Activated B cell treated with CpG ODN at 0.5 μM for 24 hours (primary cell): ENCODE measurements around the gene OLA1. TPM values are rescaled to one million over a fixed set of nuclear protein-coding genes. Genes with fewer than 3 reads are reported as not detected.

ENCODE experiments used
- ATAC-seq: fragments of 200-7000 bp; cut with Tn5 transposase; one replicate; pipeline ENCODE4 v1.10.0; 2021; ENCODE audit warnings: low read depth, mild to moderate bottlenecking, moderate library complexity
- CTCF ChIA-PET: fragments of 350-600 bp; sonication (Branson Sonifier 250); formaldehyde crosslinking; loops from one replicate; lab custom pipeline; 2021; ENCODE audit warnings: antibody characterized with exemption; lab: Charles Lee
- POLR2A ChIA-PET: fragments of 350-600 bp; sonication (Branson Sonifier 250); formaldehyde crosslinking; loops from one replicate; lab custom pipeline; 2021; ENCODE audit warnings: antibody characterized with exemption; lab: Charles Lee
- DNase-seq: peaks from one replicate; pipeline ENCODE4 v3.0.0; 2022
- H3K27ac Mint-ChIP-seq: one replicate; pipeline ENCODE4 v1.8.0; 2020; ENCODE audit warnings: mixed read lengths
- H3K27me3 Mint-ChIP-seq: one replicate; pipeline ENCODE4 v1.8.0; 2021; ENCODE audit warnings: mixed read lengths
- H3K36me3 Mint-ChIP-seq: one replicate; pipeline ENCODE4 v1.8.0; 2021; ENCODE audit warnings: low read depth, mixed read lengths
- H3K4me1 Mint-ChIP-seq: one replicate; pipeline ENCODE4 v1.8.0; 2021; ENCODE audit warnings: mixed read lengths
- H3K4me3 Mint-ChIP-seq: one replicate; pipeline ENCODE4 v1.8.0; 2020; ENCODE audit warnings: mild to moderate bottlenecking, mixed read lengths
- H3K9me3 Mint-ChIP-seq: one replicate; pipeline ENCODE4 v1.8.0; 2020; ENCODE audit warnings: mixed read lengths
- CTCF ChIP-seq: fragments of 200-600 bp; IDR thresholded peaks from one replicate; pipeline ENCODE4 v1.8.0; 2022; ENCODE audit warnings: antibody characterized with exemption, mild to moderate bottlenecking
- intact Hi-C: fragments of 100-400 bp; cut with micrococcal nuclease; formaldehyde crosslinking; loops from one replicate; pipeline ENCODE4 v1.15.1; 2024
- total RNA-seq: library from RNA; stranded (reverse); gene quantifications from 2 replicates; pipeline ENCODE4 v1.2.3, GENCODE V29; 2022

Gene OLA1
- total RNA-seq, 1 donor from 2014 or later: 74.4 TPM

GRCh38 chr2:174066871-174067270, 181.5 kb downstream of the OLA1 start:
- Mint-ChIP-seq H3K27me3 (peaks cover 7% of the 10 kb centered on the region), H3K36me3 (no peaks in the 10 kb centered on the region), H3K4me1 (peaks cover 2% of the 10 kb centered on the region), H3K4me3 (no peak overlapping the region), H3K9me3 (no peaks in the 10 kb centered on the region), H3K27ac (no peak overlapping the region)
- POLR2A ChIA-PET: interaction anchor here (0.6 kb wide), 1 partner anchor 17 kb away, joined by 4 read pairs; no protein-coding TSS in a partner anchor
- DNase-seq: no peak
- intact Hi-C loops: no loop called here
- no peak for ATAC-seq
- CTCF ChIA-PET: no interaction called here
- no peak for TF ChIP-seq CTCF

GRCh38 chr2:174063492-174064092, 184.7 kb downstream of the OLA1 start:
- no peak overlapping the region for H3K27ac Mint-ChIP-seq
- no peak overlapping the region for H3K4me3 Mint-ChIP-seq
- ATAC-seq: no peak
- DNase-seq: no peak
- peaks cover 4% of the 10 kb centered on the region for H3K4me1 Mint-ChIP-seq
- no peaks in the 10 kb centered on the region for H3K36me3 Mint-ChIP-seq
- CTCF ChIA-PET: no interaction called here
- H3K9me3 Mint-ChIP-seq: peaks cover 11% of the 10 kb centered on the region
- POLR2A ChIA-PET: interaction anchor here (0.6 kb wide), 1 partner anchor 92 kb away, joined by 3 read pairs; no protein-coding TSS in a partner anchor
- intact Hi-C loops: no loop called here
- peaks cover 7% of the 10 kb centered on the region for H3K27me3 Mint-ChIP-seq
- TF ChIP-seq CTCF: no peak

- Mint-ChIP-seq H3K4me3 (no peak overlapping the region), H3K36me3 (no peaks in the 10 kb centered on the region), H3K4me1 (peaks cover 4% of the 10 kb centered on the region), H3K9me3 (peaks cover 14% of the 10 kb centered on the region), H3K27me3 (peaks cover 7% of the 10 kb centered on the region), H3K27ac (no peak overlapping the region)
- no peak for DNase-seq
- no peak for ATAC-seq
- intact Hi-C loops: no loop called here
- POLR2A ChIA-PET: no interaction called here
- no peak for TF ChIP-seq CTCF
- CTCF ChIA-PET: no interaction called here
Measured at GRCh38 chr2:174062934-174063333, 185.4 kb downstream of the OLA1 start.

- TF ChIP-seq CTCF: no peak
- ATAC-seq: no peak
- POLR2A ChIA-PET: no interaction called here
Measured at GRCh38 chr2:174059884-174060244, 188.5 kb downstream of the OLA1 start.

GRCh38 chr2:174059178-174059883, 189.0 kb downstream of the OLA1 start:
- H3K27me3 Mint-ChIP-seq: peaks cover 9% of the 10 kb centered on the region
- H3K9me3 Mint-ChIP-seq: peaks cover 14% of the 10 kb centered on the region
- intact Hi-C loops: no loop called here
- POLR2A ChIA-PET: no interaction called here
- CTCF ChIA-PET: no interaction called here
- ATAC-seq (no peak), DNase-seq (no peak)
- no peak overlapping the region for H3K27ac Mint-ChIP-seq
- peaks cover 4% of the 10 kb centered on the region for H3K4me1 Mint-ChIP-seq
- H3K36me3 Mint-ChIP-seq: no peaks in the 10 kb centered on the region
- no peak for TF ChIP-seq CTCF
- H3K4me3 Mint-ChIP-seq: no peak overlapping the region

More at GRCh38 chr2:174059884-174060244, 188.5 kb downstream of the OLA1 start:
- no peak overlapping the region for H3K4me3 Mint-ChIP-seq
- intact Hi-C loops: no loop called here
- H3K9me3 Mint-ChIP-seq: peaks cover 14% of the 10 kb centered on the region
- peaks cover 4% of the 10 kb centered on the region for H3K4me1 Mint-ChIP-seq
- H3K27me3 Mint-ChIP-seq: peaks cover 9% of the 10 kb centered on the region
- CTCF ChIA-PET: no interaction called here
- H3K27ac Mint-ChIP-seq: no peak overlapping the region
- no peaks in the 10 kb centered on the region for H3K36me3 Mint-ChIP-seq
- DNase-seq: no peak
